PFSK-1 (cell line): ENCODE results near the gene CCL3.

Experiments
- FOXP2 ChIP-seq: optimal IDR thresholded peaks from 2 replicates; pipeline ENCODE3; 2011; ENCODE audit warnings: borderline replicate concordance, control low read depth, inconsistent platforms; ENCODE audit not compliant: insufficient read depth; ENCODE audit errors: extremely low read length, extremely low read depth
- POLR2AphosphoS5 ChIP-seq: IDR thresholded peaks from 2 replicates; pipeline ENCODE4 v1.6.1; 2012; ENCODE audit warnings: low read depth, mild to moderate bottlenecking, control low read depth, low read length, moderate library complexity
- REST ChIP-seq, 2 experiments: IDR thresholded peaks; 2 replicates each; pipeline versions ENCODE4 v1.6.1 to v1.8.0; 2011 to 2012; ENCODE audit warnings: low read depth in 2 of 2, low read length in 2 of 2, control low read depth in 1 of 2, inconsistent platforms in 1 of 2, mild to moderate bottlenecking in 1 of 2, moderate library complexity in 1 of 2; ENCODE audit not compliant: insufficient read depth in 1 of 2
- SIN3A ChIP-seq: IDR thresholded peaks from 2 replicates; pipeline ENCODE4 v1.6.1; 2012; ENCODE audit warnings: mild to moderate bottlenecking, low read length, moderate library complexity, borderline replicate concordance; ENCODE audit not compliant: insufficient read depth
- TAF1 ChIP-seq: IDR thresholded peaks from 2 replicates; pipeline ENCODE4 v1.6.1; 2012; ENCODE audit warnings: low read length, control low read depth, borderline replicate concordance; ENCODE audit not compliant: insufficient read depth

Gene CCL3

GRCh38 chr17:36070427-36070826, 19.5 kb downstream of the CCL3 start:
- TF ChIP-seq TAF1, result no peak
- no peak for TF ChIP-seq POLR2AphosphoS5
- TF ChIP-seq REST (IDR thresholded peaks at IDR 0.05; ENCODE audit: insufficient read depth in 1 of 2, low read depth in 2 of 2, low read length in 2 of 2), result no peak
- TF ChIP-seq FOXP2, result no peak
- TF ChIP-seq SIN3A, result no peak

- no peak for TF ChIP-seq TAF1
- TF ChIP-seq FOXP2, result no peak
- no peak for TF ChIP-seq REST (IDR thresholded peaks at IDR 0.05; ENCODE audit: insufficient read depth in 1 of 2, low read depth in 2 of 2, low read length in 2 of 2)
- no peak for TF ChIP-seq SIN3A
- TF ChIP-seq POLR2AphosphoS5, result no peak
Measured at GRCh38 chr17:36069136-36069535, 20.8 kb downstream of the CCL3 start.

- TF ChIP-seq SIN3A, result no peak
Measured at GRCh38 chr17:36068524-36068923, 21.4 kb downstream of the CCL3 start.

GRCh38 chr17:36066365-36066985, 23.5 kb downstream of the CCL3 start:
- TF ChIP-seq FOXP2, result no peak
- TF ChIP-seq POLR2AphosphoS5, result no peak
- no peak for TF ChIP-seq SIN3A
- TF ChIP-seq TAF1, result no peak
- TF ChIP-seq REST (IDR thresholded peaks at IDR 0.05; ENCODE audit: insufficient read depth in 1 of 2, low read depth in 2 of 2, low read length in 2 of 2), result no peak

- TF ChIP-seq FOXP2 (no peak), SIN3A (no peak), REST (IDR thresholded peaks at IDR 0.05; ENCODE audit: insufficient read depth in 1 of 2, low read depth in 2 of 2, low read length in 2 of 2) (no peak), TAF1 (no peak), POLR2AphosphoS5 (no peak)
Measured at GRCh38 chr17:36063786-36064541, 26.0 kb downstream of the CCL3 start, which contains the start of gene CCL18. CCL18 (plus strand) TSS chr17:36064272; CDS start chr17:36064343, 71 bp downstream.
